Astrocyte (in vitro differentiated cells and primary cell): ENCODE measurements around the gene CTSK. TPM values are rescaled to one million over a fixed set of nuclear protein-coding genes. Genes with fewer than 3 reads are reported as not detected.
"Not testable (repeated sequence)": the region's sequence is repeated elsewhere in the genome, so short reads cannot be mapped to it uniquely, and the experiment has no call there.

Experiments
- DNase-seq: peaks from one replicate; pipeline ENCODE4 v3.0.0-alpha.2; 2010; ENCODE audit warnings: low read depth
- FAIRE-seq: peaks from 2 replicates; lab custom pipeline; 2011; peaks lifted over from hg19 to GRCh38; lab: Jason Lieb, UNC
- H2AFZ ChIP-seq: 2 replicates; pipeline ENCODE4 v1.6.0; 2012; ENCODE audit warnings: low read depth, low read length, inconsistent platforms
- H3K27ac ChIP-seq: 2 replicates; pipeline ENCODE4 v1.5.1; 2011; ENCODE audit warnings: low read depth, low read length, inconsistent platforms
- H3K27me3 ChIP-seq: 2 replicates; pipeline ENCODE4 v1.6.0; 2011; ENCODE audit warnings: low read length, inconsistent platforms; ENCODE audit not compliant: insufficient read depth
- H3K36me3 ChIP-seq: 2 replicates; pipeline ENCODE4 v1.5.1; 2011; ENCODE audit warnings: low read length, inconsistent platforms; ENCODE audit not compliant: insufficient read depth
- H3K4me1 ChIP-seq: 2 replicates; pipeline ENCODE4 v1.5.1; 2011; ENCODE audit warnings: low read length, inconsistent platforms; ENCODE audit not compliant: insufficient read depth
- H3K4me2 ChIP-seq: 2 replicates; pipeline ENCODE4 v1.6.0; 2012; ENCODE audit warnings: low read length, inconsistent platforms
- H3K4me3 ChIP-seq: 2 replicates; pipeline ENCODE4 v1.5.1; 2011; ENCODE audit warnings: low read depth, mild to moderate bottlenecking, low read length, inconsistent platforms; ENCODE audit not compliant: insufficient read depth
- H3K79me2 ChIP-seq: 2 replicates; pipeline ENCODE4 v1.6.0; 2012; ENCODE audit warnings: mild to moderate bottlenecking, low read length, inconsistent platforms; ENCODE audit not compliant: insufficient read depth
- H3K9ac ChIP-seq: 2 replicates; pipeline ENCODE4 v1.6.0; 2012; ENCODE audit warnings: mild to moderate bottlenecking, low read length, inconsistent platforms
- H3K9me3 ChIP-seq: 2 replicates; pipeline ENCODE4 v1.5.1; 2012; ENCODE audit warnings: low read depth, mild to moderate bottlenecking, low read length, inconsistent platforms; ENCODE audit not compliant: insufficient read depth
- H4K20me1 ChIP-seq: 2 replicates; pipeline ENCODE4 v1.6.0; 2012; ENCODE audit warnings: low read length, inconsistent platforms; ENCODE audit not compliant: insufficient read depth
- H3K27ac Mint-ChIP-seq: one replicate; pipeline ENCODE4 v1.8.0; 2021; ENCODE audit warnings: mild to moderate bottlenecking, mixed read lengths; ENCODE audit not compliant: unreplicated experiment
- H3K27me3 Mint-ChIP-seq: one replicate; pipeline ENCODE4 v1.8.0; 2021; ENCODE audit warnings: low read depth, mixed read lengths; ENCODE audit not compliant: unreplicated experiment
- H3K36me3 Mint-ChIP-seq: one replicate; pipeline ENCODE4 v1.8.0; 2021; ENCODE audit warnings: low read depth, mixed read lengths; ENCODE audit not compliant: unreplicated experiment
- H3K4me1 Mint-ChIP-seq: one replicate; pipeline ENCODE4 v1.8.0; 2021; ENCODE audit warnings: low read depth, mixed read lengths; ENCODE audit not compliant: unreplicated experiment
- H3K4me3 Mint-ChIP-seq: one replicate; pipeline ENCODE4 v1.8.0; 2021; ENCODE audit warnings: mild to moderate bottlenecking, moderate library complexity, mixed read lengths; ENCODE audit not compliant: unreplicated experiment
- H3K9me3 Mint-ChIP-seq: one replicate; pipeline ENCODE4 v1.8.0; 2021; ENCODE audit warnings: mild to moderate bottlenecking, mixed read lengths; ENCODE audit not compliant: unreplicated experiment
- EZH2 ChIP-seq: IDR thresholded peaks from 2 replicates; pipeline ENCODE4 v1.6.1; 2012; ENCODE audit warnings: mild to moderate bottlenecking, low read length, inconsistent platforms; ENCODE audit not compliant: insufficient read depth
- total RNA-seq: library from RNA; stranded (reverse); gene quantifications from 2 replicates; pipeline ENCODE4 v1.2.1, GENCODE V29; 2021
- TF ChIP-seq, protein P1 (sequence below): IDR thresholded peaks from 2 replicates; pipeline ENCODE4 v1.5.1; 2011; ENCODE audit warnings: low read depth, mild to moderate bottlenecking, inconsistent platforms, low read length, moderate library complexity; ENCODE audit not compliant: insufficient read depth

The CTSK gene
- total RNA-seq, 1 donor from 2014 or later = 3.9 TPM

DNA sequence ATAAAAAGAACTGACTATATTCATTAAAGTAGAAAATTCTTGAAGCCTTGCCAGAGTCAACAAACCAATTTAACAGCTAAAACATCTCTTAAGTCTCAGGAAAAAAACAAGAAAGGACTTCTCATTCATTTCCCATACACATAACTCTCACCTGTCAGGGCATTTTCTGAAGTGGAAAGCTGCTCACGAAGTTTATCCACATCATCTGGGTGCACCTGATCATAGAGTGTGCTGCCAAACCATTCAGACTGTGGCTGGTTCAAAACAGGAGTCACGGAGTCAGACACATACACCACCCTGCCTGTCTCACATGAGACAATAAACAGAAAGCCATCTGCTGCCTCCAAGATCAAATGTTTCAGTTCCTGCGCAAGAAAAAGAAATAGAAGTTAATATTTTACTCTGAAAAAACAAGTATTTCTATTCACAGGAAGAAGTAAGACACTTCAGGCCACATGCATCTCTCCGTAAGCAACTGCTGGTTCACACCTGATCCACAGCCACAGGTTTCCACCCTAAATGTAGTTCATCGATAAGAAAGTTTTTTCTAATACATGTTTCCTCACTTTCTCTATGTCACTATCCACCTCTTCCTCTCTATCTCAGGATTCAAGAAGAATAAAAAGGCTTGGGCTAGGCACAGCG, 28.2 kb upstream of the CTSK start:
- Histone ChIP-seq H3K9me3 (no peaks in the 10 kb centered on the region), H3K79me2 (no peaks in the 10 kb centered on the region), H3K36me3 (peaks cover 42% of the 10 kb centered on the region), H3K4me2 (no peak overlapping the region), H3K4me1 (no peaks in the 10 kb centered on the region), H2AFZ (no peak overlapping the region), H3K27ac (no peak overlapping the region), H3K27me3 (no peaks in the 10 kb centered on the region), H3K4me3 (no peak overlapping the region), H4K20me1 (no peaks in the 10 kb centered on the region), H3K9ac (no peak overlapping the region)
- FAIRE-seq (no peak), DNase-seq (peak; percentile 55)
- peaks cover 18% of the 10 kb centered on the region for H3K36me3 Mint-ChIP-seq
- no peaks in the 10 kb centered on the region for H3K9me3 Mint-ChIP-seq
- TF ChIP-seq, protein P1, sequence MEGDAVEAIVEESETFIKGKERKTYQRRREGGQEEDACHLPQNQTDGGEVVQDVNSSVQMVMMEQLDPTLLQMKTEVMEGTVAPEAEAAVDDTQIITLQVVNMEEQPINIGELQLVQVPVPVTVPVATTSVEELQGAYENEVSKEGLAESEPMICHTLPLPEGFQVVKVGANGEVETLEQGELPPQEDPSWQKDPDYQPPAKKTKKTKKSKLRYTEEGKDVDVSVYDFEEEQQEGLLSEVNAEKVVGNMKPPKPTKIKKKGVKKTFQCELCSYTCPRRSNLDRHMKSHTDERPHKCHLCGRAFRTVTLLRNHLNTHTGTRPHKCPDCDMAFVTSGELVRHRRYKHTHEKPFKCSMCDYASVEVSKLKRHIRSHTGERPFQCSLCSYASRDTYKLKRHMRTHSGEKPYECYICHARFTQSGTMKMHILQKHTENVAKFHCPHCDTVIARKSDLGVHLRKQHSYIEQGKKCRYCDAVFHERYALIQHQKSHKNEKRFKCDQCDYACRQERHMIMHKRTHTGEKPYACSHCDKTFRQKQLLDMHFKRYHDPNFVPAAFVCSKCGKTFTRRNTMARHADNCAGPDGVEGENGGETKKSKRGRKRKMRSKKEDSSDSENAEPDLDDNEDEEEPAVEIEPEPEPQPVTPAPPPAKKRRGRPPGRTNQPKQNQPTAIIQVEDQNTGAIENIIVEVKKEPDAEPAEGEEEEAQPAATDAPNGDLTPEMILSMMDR = no peak
- no peak for TF ChIP-seq EZH2
- H3K4me3 Mint-ChIP-seq = no peak overlapping the region
- H3K27ac Mint-ChIP-seq = no peak overlapping the region
- no peaks in the 10 kb centered on the region for H3K4me1 Mint-ChIP-seq
- no peaks in the 10 kb centered on the region for H3K27me3 Mint-ChIP-seq

DNA sequence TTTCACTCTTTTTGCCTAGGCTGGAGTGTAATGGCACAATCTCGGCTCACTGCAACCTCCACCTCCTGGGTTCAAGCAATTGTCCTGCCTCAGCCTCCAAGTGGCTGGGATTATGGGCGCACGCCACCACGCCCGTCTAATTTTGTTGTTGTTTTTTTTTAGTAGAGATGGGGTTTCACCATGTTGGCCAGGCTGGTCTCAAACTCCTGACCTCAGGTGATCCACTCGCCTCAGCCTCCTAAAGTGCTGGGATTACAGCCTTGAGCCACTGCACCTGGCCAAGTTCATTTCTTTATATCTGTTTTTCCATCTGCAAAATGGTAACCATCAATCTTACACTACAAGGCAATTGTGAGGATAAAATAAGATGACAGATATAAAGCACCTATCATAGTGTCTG, 25.9 kb upstream of the CTSK start:
- H3K27ac Mint-ChIP-seq, H3K4me1 ChIP-seq, H3K27ac ChIP-seq, H3K4me1 Mint-ChIP-seq, FAIRE-seq, H3K9me3 ChIP-seq, H3K9me3 Mint-ChIP-seq, H3K27me3 ChIP-seq, H3K27me3 Mint-ChIP-seq, H4K20me1 ChIP-seq, H2AFZ ChIP-seq, H3K4me2 ChIP-seq, H3K4me3 ChIP-seq, DNase-seq, H3K9ac ChIP-seq, H3K79me2 ChIP-seq, H3K4me3 Mint-ChIP-seq: not testable (repeated sequence)
- peaks cover 48% of the 10 kb centered on the region for H3K36me3 ChIP-seq
- peaks cover 12% of the 10 kb centered on the region for H3K36me3 Mint-ChIP-seq

DNA sequence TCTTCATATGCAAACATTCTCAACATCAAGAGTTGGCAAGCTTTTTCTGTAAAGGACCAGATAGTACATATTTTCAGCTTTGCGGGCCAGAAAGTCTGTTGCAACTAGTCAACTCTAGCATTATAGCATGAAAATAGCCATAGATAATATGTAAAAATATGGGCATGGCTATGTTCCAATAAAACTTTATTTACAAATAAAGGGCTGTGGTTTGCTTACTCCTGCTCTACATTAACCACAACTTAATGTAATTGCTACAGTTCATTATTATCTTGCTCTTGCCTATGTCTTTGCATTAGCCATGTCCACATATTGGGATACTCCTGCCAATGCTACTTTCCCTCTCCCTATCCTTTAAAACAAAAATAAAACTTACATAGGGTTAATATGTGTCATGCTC, 24.5 kb upstream of the CTSK start:
- H3K36me3 Mint-ChIP-seq = peaks cover 11% of the 10 kb centered on the region
- FAIRE-seq = no peak
- no peaks in the 10 kb centered on the region for H3K9me3 ChIP-seq
- no peaks in the 10 kb centered on the region for H3K4me1 Mint-ChIP-seq
- H3K9me3 Mint-ChIP-seq = no peaks in the 10 kb centered on the region
- H3K27me3 Mint-ChIP-seq = no peaks in the 10 kb centered on the region
- no peaks in the 10 kb centered on the region for H3K79me2 ChIP-seq
- no peak for TF ChIP-seq EZH2
- TF ChIP-seq, protein P1 = no peak
- no peak overlapping the region for H3K27ac Mint-ChIP-seq
- H4K20me1 ChIP-seq = no peaks in the 10 kb centered on the region
- no peak overlapping the region for H3K27ac ChIP-seq
- H3K4me2 ChIP-seq = no peak overlapping the region
- H3K4me1 ChIP-seq = no peaks in the 10 kb centered on the region
- no peak overlapping the region for H2AFZ ChIP-seq
- no peak overlapping the region for H3K9ac ChIP-seq
- H3K4me3 Mint-ChIP-seq = no peak overlapping the region
- peaks cover 56% of the 10 kb centered on the region for H3K36me3 ChIP-seq
- H3K4me3 ChIP-seq = no peak overlapping the region
- no peak for DNase-seq
- H3K27me3 ChIP-seq = no peaks in the 10 kb centered on the region
